HepG2 (cell line): ENCODE results near the gene SEPHS1. TPM values are rescaled to one million over a fixed set of nuclear protein-coding genes. Genes with fewer than 3 reads are reported as not detected.

Experiments
- AGO2 ChIP-seq: fragments of 200-400 bp; formaldehyde crosslinking; optimal IDR thresholded peaks from 2 replicates; pipeline ENCODE3; 2017; ENCODE audit warnings: mild to moderate bottlenecking, low read depth, low read length, moderate library complexity
- GZF1 ChIP-seq: sonication (generic); formaldehyde crosslinking; IDR thresholded peaks from 2 replicates; pipeline ENCODE4 v1.5.1; 2020; ENCODE audit warnings: mild to moderate bottlenecking, missing genetic modification reagents
- IRF9 ChIP-seq: sonication (generic); formaldehyde crosslinking; IDR thresholded peaks from 2 replicates; pipeline ENCODE4 v1.8.0; 2022; ENCODE audit warnings: missing genetic modification reagents, mild to moderate bottlenecking, borderline replicate concordance
- MAX ChIP-seq: IDR thresholded peaks from 2 replicates; pipeline ENCODE4 v1.6.1; 2012; ENCODE audit warnings: inconsistent platforms
- MYC ChIP-seq: sonication (generic); formaldehyde crosslinking; IDR thresholded peaks from 2 replicates; pipeline ENCODE4 v1.9.0; 2021; ENCODE audit warnings: missing genetic modification reagents, borderline replicate concordance
- NCOA5 ChIP-seq: sonication (generic); formaldehyde crosslinking; IDR thresholded peaks from 2 replicates; pipeline ENCODE4 v1.4.0; 2020; ENCODE audit warnings: missing genetic modification reagents
- NFKB2 ChIP-seq: sonication (generic); formaldehyde crosslinking; IDR thresholded peaks from 2 replicates; pipeline ENCODE4 v1.4.0; 2020; ENCODE audit warnings: missing genetic modification reagents, borderline replicate concordance
- NR2F6 ChIP-seq, 2 experiments: IDR thresholded peaks; 2 replicates each; pipeline ENCODE4 v1.6.1; 2016; ENCODE audit warnings: antibody characterized with exemption in 1 of 2, mild to moderate bottlenecking in 1 of 2
- RFX3 ChIP-seq: IDR thresholded peaks from 2 replicates; pipeline ENCODE4 v1.6.1; 2016; ENCODE audit warnings: missing biosample characterization, missing genetic modification reagents
- SALL1 ChIP-seq: sonication (generic); formaldehyde crosslinking; IDR thresholded peaks from 2 replicates; pipeline ENCODE4 v1.8.0; 2022; ENCODE audit warnings: mild to moderate bottlenecking, missing genetic modification reagents
- SIN3A ChIP-seq: IDR thresholded peaks from 2 replicates; pipeline ENCODE4 v1.6.1; 2011; ENCODE audit warnings: low read depth, mild to moderate bottlenecking, control low read depth, low read length, borderline replicate concordance
- SIX4 ChIP-seq: sonication (generic); formaldehyde crosslinking; IDR thresholded peaks from 2 replicates; pipeline ENCODE4 v1.4.0; 2020; ENCODE audit warnings: missing genetic modification reagents
- SP4 ChIP-seq: sonication (generic); formaldehyde crosslinking; IDR thresholded peaks from 2 replicates; pipeline ENCODE4 v1.8.1; 2023; ENCODE audit warnings: mild to moderate bottlenecking, missing genetic modification reagents
- SUZ12 ChIP-seq: fragments of 150-350 bp; IDR thresholded peaks from 2 replicates; pipeline ENCODE4 v1.6.1; 2014; ENCODE audit warnings: low read depth, low read length
- ZC3H13 ChIP-seq: sonication (generic); formaldehyde crosslinking; IDR thresholded peaks from 2 replicates; pipeline ENCODE4 v1.8.1; 2023; ENCODE audit warnings: mild to moderate bottlenecking, missing genetic modification reagents, moderate library complexity
- ZFP41 ChIP-seq: sonication (generic); formaldehyde crosslinking; IDR thresholded peaks from 2 replicates; pipeline ENCODE4 v1.4.0; 2020; ENCODE audit warnings: mild to moderate bottlenecking, missing genetic modification reagents, borderline replicate concordance
- ZFP82 ChIP-seq: sonication (generic); formaldehyde crosslinking; IDR thresholded peaks from 2 replicates; pipeline ENCODE4 v1.5.1; 2020; ENCODE audit warnings: mild to moderate bottlenecking, missing genetic modification reagents, borderline replicate concordance
- ZNF205 ChIP-seq: IDR thresholded peaks from 2 replicates; pipeline ENCODE4 v1.6.1; 2018; ENCODE audit warnings: missing biosample characterization, missing genetic modification reagents
- ZNF296 ChIP-seq: sonication (generic); formaldehyde crosslinking; conservative IDR thresholded peaks from 2 replicates; pipeline ENCODE4 v1.5.0; 2020; ENCODE audit warnings: mild to moderate bottlenecking, missing genetic modification reagents
- ZNF441 ChIP-seq: sonication (generic); formaldehyde crosslinking; IDR thresholded peaks from 2 replicates; pipeline ENCODE4 v1.7.0; 2021; ENCODE audit warnings: missing genetic modification reagents, borderline replicate concordance
- ZNF547 ChIP-seq: sonication (generic); formaldehyde crosslinking; IDR thresholded peaks from 2 replicates; pipeline ENCODE4 v1.5.1; 2020; ENCODE audit warnings: mild to moderate bottlenecking, missing genetic modification reagents
- ZNF563 ChIP-seq: sonication (generic); formaldehyde crosslinking; IDR thresholded peaks from 2 replicates; pipeline ENCODE4 v1.8.0; 2022; ENCODE audit warnings: mild to moderate bottlenecking, moderate library complexity, missing genetic modification reagents
- ZNF850 ChIP-seq: sonication (generic); formaldehyde crosslinking; conservative IDR thresholded peaks from 2 replicates; pipeline ENCODE4 v1.9.0; 2021; ENCODE audit warnings: mild to moderate bottlenecking, missing genetic modification reagents
- ZNF883 ChIP-seq: sonication (generic); formaldehyde crosslinking; IDR thresholded peaks from 2 replicates; pipeline ENCODE4 v1.5.1; 2020; ENCODE audit warnings: mild to moderate bottlenecking, missing genetic modification reagents; ENCODE audit errors: not compliant biosample characterization
- ZSCAN25 ChIP-seq: sonication (generic); formaldehyde crosslinking; IDR thresholded peaks from 2 replicates; pipeline ENCODE4 v1.8.0; 2022; ENCODE audit warnings: mild to moderate bottlenecking, missing genetic modification reagents
- ZXDC ChIP-seq: sonication (generic); formaldehyde crosslinking; IDR thresholded peaks from 2 replicates; pipeline ENCODE4 v1.5.0; 2020; ENCODE audit warnings: mild to moderate bottlenecking, missing genetic modification reagents
- polyA plus RNA-seq, 8 experiments: library from polyadenylated mRNA; depleted of rRNA in 3 of 8; stranded (reverse) in 7 of 8; unstranded in 1 of 8; fragments of >200 nt; fragmentation: Illumina TruSeq in 4 of 8; extraction: Trizol in 4 of 8; gene quantifications; 2 replicates each; pipeline versions ENCODE4 v1.2.1 to v1.2.3, GENCODE V29; 2011 to 2016; ENCODE audit warnings: low read depth in 4 of 8, missing spikeins in 1 of 8, mixed read lengths in 1 of 8; ENCODE audit not compliant: insufficient read depth in 1 of 8
- total RNA-seq, 5 experiments: library from RNA; depleted of rRNA; stranded (reverse); fragments of >200 nt; fragmentation: Illumina TruSeq; extraction: Trizol; gene quantifications; 2 replicates each; pipeline ENCODE4 v1.2.3, GENCODE V29; 2016; ENCODE audit warnings: low read depth in 1 of 5

The SEPHS1 gene
- total and polyA plus RNA-seq, 2 of the 13 experiments (the other 11 are each of a cell fraction or from before 2014, with no cell fraction given) = 57.8 to 61.5 TPM

- TF ChIP-seq ZXDC (CRISPR knock-in tag) (no peak), ZNF441 (CRISPR knock-in tag) (peak; percentile 71), ZNF563 (CRISPR knock-in tag) (peak; percentile 69), ZSCAN25 (CRISPR knock-in tag) (peak; percentile 36; the same call in 1 of the 2 replicates), SIX4 (CRISPR knock-in tag) (peak; percentile 35; the same call in 1 of the 2 replicates), RFX3 (CRISPR knock-in tag) (no peak), ZNF296 (peak; percentile 89; the same call in 1 of the 2 replicates), MAX (peak; percentile 92), GZF1 (CRISPR knock-in tag) (no peak), NFKB2 (CRISPR knock-in tag) (peak; percentile 63; the same call in 1 of the 2 replicates), NR2F6 (IDR thresholded peaks at IDR 0.05) (no peak), NR2F6 (CRISPR knock-in tag; IDR thresholded peaks at IDR 0.05) (peak; percentile 46; the same call in 1 of the 2 replicates), IRF9 (CRISPR knock-in tag) (0 out of 2 replicates have a peak, but pooled peaks have one; percentile 9), SALL1 (CRISPR knock-in tag) (peak; percentile 62), MYC (peak; percentile 68), ZC3H13 (CRISPR knock-in tag) (peak; percentile 75), NCOA5 (CRISPR knock-in tag) (no peak), ZFP41 (CRISPR knock-in tag) (no peak), ZNF205 (CRISPR knock-in tag) (no peak), ZNF547 (CRISPR knock-in tag) (peak; percentile 40; the same call in 1 of the 2 replicates), SUZ12 (no peak), ZFP82 (CRISPR knock-in tag) (0 out of 2 replicates have a peak, but pooled peaks have one; percentile 31), AGO2 (peak; percentile 86), SP4 (CRISPR knock-in tag) (peak; percentile 49), ZNF883 (CRISPR knock-in tag) (peak; percentile 20), ZNF850 (CRISPR knock-in tag) (0 out of 2 replicates have a peak, but pooled peaks have one; percentile 62), SIN3A (peak; percentile 41; the same call in 1 of the 2 replicates)
Measured at GRCh38 chr10:13299437-13300287, 48.4 kb downstream of the SEPHS1 start, which contains the start of gene PHYH (continued).
